Omental fat pad (tissue), 4 donors: ENCODE data around the gene SCGB1D4. TPM values are rescaled to one million over a fixed set of nuclear protein-coding genes. Genes with fewer than 3 reads are reported as not detected.

Experiments
- ATAC-seq: fragments of 150-250 bp; one replicate; pipeline ENCODE4 v1.9.1; 2016; ENCODE audit warnings: mild to moderate bottlenecking, moderate library complexity; ENCODE audit not compliant: low FRiP score
- DNase-seq: peaks from one replicate; pipeline ENCODE4 v3.0.0-alpha.2; 2019; ENCODE audit warnings: low spot score
- total RNA-seq, 4 donors: library from RNA; depleted of rRNA; stranded (reverse); fragments of >200 nt; gene quantifications; one replicate each; pipeline ENCODE4 v1.1.0, GENCODE V29; 2016
- TF ChIP-seq, protein P1 (sequence below), 3 donors: fragments of 450-650 bp; IDR thresholded peaks; one replicate each; pipeline ENCODE4 v1.5.1; 2016 to 2017; ENCODE audit warnings: antibody characterized with exemption in 3 of 3, mild to moderate bottlenecking in 3 of 3, moderate library complexity in 2 of 3

Gene SCGB1D4
- total RNA-seq, 4 donors from 2014 or later: not detected

DNA sequence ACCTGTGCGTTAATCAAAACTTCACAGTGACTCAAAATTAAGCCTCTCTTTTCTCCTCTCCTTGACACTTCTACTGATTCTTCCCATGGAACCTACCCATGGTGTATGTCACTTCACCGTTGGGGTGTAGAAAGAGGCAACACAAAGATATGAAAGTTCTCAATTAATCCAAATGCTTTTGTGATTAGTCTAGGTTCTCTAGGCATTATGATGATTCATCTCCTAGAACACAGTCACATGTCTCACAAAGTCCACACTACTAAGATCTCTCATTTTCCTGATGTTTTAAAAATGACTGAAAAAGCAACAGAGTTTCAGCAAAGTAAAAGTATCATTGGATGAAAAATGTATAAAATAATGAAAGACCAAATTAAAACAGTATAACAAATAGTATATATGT, 42.6 kb downstream of the SCGB1D4 start:
- TF ChIP-seq, protein P1, sequence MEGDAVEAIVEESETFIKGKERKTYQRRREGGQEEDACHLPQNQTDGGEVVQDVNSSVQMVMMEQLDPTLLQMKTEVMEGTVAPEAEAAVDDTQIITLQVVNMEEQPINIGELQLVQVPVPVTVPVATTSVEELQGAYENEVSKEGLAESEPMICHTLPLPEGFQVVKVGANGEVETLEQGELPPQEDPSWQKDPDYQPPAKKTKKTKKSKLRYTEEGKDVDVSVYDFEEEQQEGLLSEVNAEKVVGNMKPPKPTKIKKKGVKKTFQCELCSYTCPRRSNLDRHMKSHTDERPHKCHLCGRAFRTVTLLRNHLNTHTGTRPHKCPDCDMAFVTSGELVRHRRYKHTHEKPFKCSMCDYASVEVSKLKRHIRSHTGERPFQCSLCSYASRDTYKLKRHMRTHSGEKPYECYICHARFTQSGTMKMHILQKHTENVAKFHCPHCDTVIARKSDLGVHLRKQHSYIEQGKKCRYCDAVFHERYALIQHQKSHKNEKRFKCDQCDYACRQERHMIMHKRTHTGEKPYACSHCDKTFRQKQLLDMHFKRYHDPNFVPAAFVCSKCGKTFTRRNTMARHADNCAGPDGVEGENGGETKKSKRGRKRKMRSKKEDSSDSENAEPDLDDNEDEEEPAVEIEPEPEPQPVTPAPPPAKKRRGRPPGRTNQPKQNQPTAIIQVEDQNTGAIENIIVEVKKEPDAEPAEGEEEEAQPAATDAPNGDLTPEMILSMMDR (IDR thresholded peaks at IDR 0.05): no peak
- ATAC-seq: no peak
- DNase-seq: no peak

DNA sequence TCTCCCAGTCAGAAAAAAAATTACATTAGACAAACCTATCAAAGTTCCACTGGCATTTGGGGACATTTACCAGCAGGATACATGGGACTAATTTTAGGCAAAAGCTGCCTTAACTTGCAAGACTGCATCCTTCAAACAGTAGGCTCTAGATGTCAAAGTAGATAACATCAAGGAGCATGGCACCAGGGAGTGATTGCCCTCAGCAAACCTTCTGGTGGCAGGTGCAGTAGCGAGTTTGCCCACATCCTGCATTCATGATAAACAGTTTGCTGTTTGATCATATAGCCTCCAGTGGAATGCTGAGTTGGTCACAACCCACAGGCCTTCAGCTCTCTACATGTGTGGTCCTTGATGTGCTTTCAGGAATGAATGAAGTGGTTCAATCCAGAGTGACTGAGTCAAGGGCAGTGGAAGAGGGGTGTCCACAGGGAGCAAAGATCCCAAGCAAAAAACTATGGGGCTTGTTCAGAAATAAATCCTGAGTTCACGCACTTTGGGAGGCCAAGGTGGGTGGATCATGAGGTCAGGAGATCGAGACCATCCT, 44.8 kb downstream of the SCGB1D4 start:
- DNase-seq (no peak), ATAC-seq (no peak)
- TF ChIP-seq, protein P1 (IDR thresholded peaks at IDR 0.05): no peak

DNA sequence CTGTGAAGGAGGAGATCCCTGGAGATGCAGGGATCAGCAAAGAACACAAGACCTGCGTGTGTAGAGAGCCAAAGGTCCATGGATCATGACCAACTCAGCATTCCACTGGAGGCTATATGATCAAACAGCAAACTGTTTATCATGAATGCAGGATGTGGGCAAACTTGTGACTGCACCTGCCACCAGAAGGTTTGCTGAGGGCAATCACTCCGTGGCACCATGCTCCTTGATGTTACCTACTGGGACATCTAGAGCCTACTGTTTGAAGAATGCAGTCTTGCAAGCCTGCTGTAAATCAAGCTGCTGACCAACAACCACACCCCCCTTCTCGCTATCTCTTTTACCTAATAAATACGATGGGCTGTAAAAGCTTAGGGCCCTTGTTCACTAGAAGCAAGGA, 47.2 kb downstream of the SCGB1D4 start:
- ATAC-seq (no peak), DNase-seq (no peak)
- TF ChIP-seq, protein P1 (IDR thresholded peaks at IDR 0.05): no peak

Other genes starting within 250 kb of the SCGB1D4 start
- 10 to 100 TPM in 2 of 4 donors, 1 to 10 TPM in 2; 8.0 to 19.1 (median 12.9) TPM for gene INCENP, start 175.1 kb downstream of the SCGB1D4 start, total RNA-seq
- not detected for gene SCGB1D1, start 108.9 kb downstream of the SCGB1D4 start, total RNA-seq
- not detected for gene SCGB2A1, start 90.4 kb downstream of the SCGB1D4 start, total RNA-seq
- not detected for gene SCGB1D2, start 56.8 kb downstream of the SCGB1D4 start, total RNA-seq
- not detected for gene SCGB2A2, start 28.9 kb downstream of the SCGB1D4 start, total RNA-seq
- gene ASRGL1, start 38.4 kb upstream of the SCGB1D4 start, total RNA-seq: 10 to 100 TPM in 3 of 4 donors, 1 to 10 TPM in 1; 7.1 to 57.9 (median 31.3) TPM
- gene SCGB1A1, start 120.0 kb upstream of the SCGB1D4 start, total RNA-seq: not detected
- 1,000 to 10,000 TPM in 3 of 4 donors, 100 to 1,000 TPM in 1; 874 to 1,336 (median 1,047) TPM for gene AHNAK, start 247.7 kb upstream of the SCGB1D4 start, total RNA-seq